HAP-1 (cell line): ENCODE data around the gene ANKRD11.

Source experiments
- DNase-seq, 2 experiments: peaks; one replicate each; pipeline ENCODE4 v3.0.0-alpha.2; 2016 to 2020; ENCODE audit warnings: low spot score in 2 of 2
- H3K27me3 ChIP-seq: fragments of 250-450 bp; sonication (Bioruptor Pico); 2 replicates; pipeline ENCODE4 v1.5.1; 2020; ENCODE audit warnings: low read depth, mild to moderate bottlenecking, moderate library complexity
- H3K36me3 ChIP-seq: fragments of 250-450 bp; sonication (Bioruptor Pico); replicated peaks from 2 replicates; pipeline ENCODE4 v1.5.1; 2020; ENCODE audit warnings: mild to moderate bottlenecking
- H3K4me1 ChIP-seq: fragments of 250-450 bp; sonication (Bioruptor Pico); 2 replicates; pipeline ENCODE4 v1.5.1; 2020; ENCODE audit warnings: mild to moderate bottlenecking
- H3K4me3 ChIP-seq: fragments of 250-450 bp; sonication (Bioruptor Pico); 2 replicates; pipeline ENCODE4 v1.5.1; 2020; ENCODE audit warnings: mild to moderate bottlenecking, moderate library complexity
- H3K9me3 ChIP-seq: fragments of 250-450 bp; sonication (Bioruptor Pico); 2 replicates; pipeline ENCODE4 v1.5.1; 2020; ENCODE audit warnings: mild to moderate bottlenecking, moderate library complexity
- in situ Hi-C: fragments of 300-500 bp; cut with MboI; formaldehyde crosslinking; loops from 3 replicates; pipeline ENCODE4 v1.14.3; 2020; ENCODE audit warnings: low sequenced_read_pairs, inconsistent platforms, mixed read lengths

ANKRD11 gene

DNA sequence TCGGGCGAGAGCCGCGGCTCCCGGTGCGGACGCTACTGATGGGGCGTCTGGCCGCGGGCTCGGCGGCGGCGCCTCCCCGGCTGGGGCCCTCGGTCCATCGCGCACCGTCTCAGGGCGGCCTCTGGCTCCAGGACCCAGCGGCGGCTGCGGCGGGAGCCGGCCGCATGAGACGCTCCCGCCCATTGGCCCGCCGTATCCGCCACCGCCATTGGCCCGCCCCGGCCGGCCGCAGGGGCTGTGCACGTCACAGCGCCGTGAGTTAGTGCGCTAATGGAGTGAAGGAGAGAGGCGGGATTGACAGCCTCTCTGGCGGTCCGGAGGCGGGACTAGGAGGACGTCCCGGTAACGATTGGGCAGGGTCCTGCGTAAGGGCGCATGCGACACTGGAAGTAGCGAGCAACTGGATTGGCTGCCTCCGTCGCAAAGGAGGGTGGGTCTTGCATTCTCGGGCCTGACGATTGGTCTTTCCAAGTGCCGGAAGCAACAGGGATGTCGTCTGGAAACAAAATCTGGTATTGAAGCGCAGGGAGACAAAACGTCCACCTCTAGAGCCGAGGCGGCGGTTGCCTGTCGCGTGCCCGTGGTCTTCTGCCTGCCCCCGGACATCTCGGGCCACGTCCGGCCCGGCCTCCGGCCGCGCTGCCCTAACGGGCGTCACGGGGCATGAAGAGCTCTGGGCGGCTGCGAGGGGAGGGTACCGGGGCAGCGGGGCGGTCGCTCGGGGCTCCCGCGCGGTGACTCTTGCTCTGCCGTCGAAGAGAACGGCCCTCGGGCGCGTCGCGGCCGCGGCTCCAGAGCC is at the start of gene ANKRD11:
TSS of gene ANKRD11 (minus strand) at position 123 of the 799 bp plus-strand sequence. CDS start 173,542 bp downstream, outside the sequence.
- Histone ChIP-seq H3K36me3 (peaks cover 11% of the 10 kb centered on the region), H3K9me3 (no peaks in the 10 kb centered on the region), H3K4me3 (peak within 1 kb of the TSS; percentile 72), H3K27me3 (no peaks in the 10 kb centered on the region), H3K4me1 (peaks cover 32% of the 10 kb centered on the region)
- in situ Hi-C loops: no loop called here
- peak; percentile 99 for DNase-seq

- in situ Hi-C loops: loop anchor here (25.0 kb wide), 1 partner anchor 99 kb away; no protein-coding TSS in a partner anchor
- peaks cover 36% of the 10 kb centered on the region for H3K36me3 ChIP-seq
- no peak for DNase-seq
- H3K27me3 ChIP-seq: no peaks in the 10 kb centered on the region
- H3K9me3 ChIP-seq: no peaks in the 10 kb centered on the region
- no peak overlapping the region for H3K4me3 ChIP-seq
- no peaks in the 10 kb centered on the region for H3K4me1 ChIP-seq
Observed at GRCh38 chr16:89538286-89538685, 47.9 kb upstream of the ANKRD11 start.

GRCh38 chr16:89537549-89537925 is 47.2 kb upstream of the ANKRD11 start:
- Histone ChIP-seq H3K9me3 (no peaks in the 10 kb centered on the region), H3K36me3 (peaks cover 39% of the 10 kb centered on the region), H3K4me1 (no peaks in the 10 kb centered on the region), H3K27me3 (no peaks in the 10 kb centered on the region), H3K4me3 (no peak overlapping the region)
- in situ Hi-C loops: loop anchor here (25.0 kb wide), 1 partner anchor 100 kb away; no protein-coding TSS in a partner anchor
- DNase-seq: no peak

DNA sequence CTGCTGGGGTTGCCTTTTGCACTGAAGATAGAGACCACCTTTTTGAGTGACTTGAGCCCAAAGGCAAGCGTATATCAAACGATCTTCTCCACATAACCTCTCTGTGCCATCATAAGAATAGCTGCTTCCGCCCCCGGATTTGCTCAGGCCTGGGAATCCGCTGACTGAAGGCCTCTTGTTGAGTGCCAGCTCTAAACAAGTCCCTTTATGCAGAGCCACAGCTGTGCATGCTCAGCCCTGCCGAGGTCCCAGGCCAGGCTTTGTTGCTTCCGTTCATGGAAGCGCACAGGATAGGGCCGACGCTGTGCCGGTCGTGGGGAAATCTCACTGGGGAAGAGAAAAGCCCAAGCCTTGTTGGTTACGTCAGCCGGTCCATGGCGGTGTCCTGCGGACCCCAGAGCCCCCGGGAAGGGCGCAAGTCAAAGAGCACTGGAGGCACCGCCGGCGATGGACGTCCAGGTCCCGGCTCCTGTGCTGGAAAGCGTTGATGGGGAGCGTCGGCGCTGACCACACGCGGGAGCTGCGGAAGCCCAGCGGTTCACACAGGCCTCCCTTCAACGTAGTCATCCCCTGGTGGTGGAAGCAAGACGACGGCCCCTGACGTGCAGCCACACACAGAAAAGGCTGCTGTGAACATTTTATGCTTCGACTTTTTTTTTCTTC is 46.7 kb upstream of the ANKRD11 start:
- no peak overlapping the region for H3K4me3 ChIP-seq
- H3K4me1 ChIP-seq: no peaks in the 10 kb centered on the region
- no peak for DNase-seq
- no peaks in the 10 kb centered on the region for H3K27me3 ChIP-seq
- peaks cover 44% of the 10 kb centered on the region for H3K36me3 ChIP-seq
- in situ Hi-C loops: loop anchor here (25.0 kb wide), 1 partner anchor 100 kb away; no protein-coding TSS in a partner anchor
- H3K9me3 ChIP-seq: no peaks in the 10 kb centered on the region

- H3K9me3 ChIP-seq: no peaks in the 10 kb centered on the region
- H3K4me3 ChIP-seq: no peak overlapping the region
- DNase-seq: no peak
- H3K36me3 ChIP-seq: peaks cover 51% of the 10 kb centered on the region
- H3K4me1 ChIP-seq: no peaks in the 10 kb centered on the region
- H3K27me3 ChIP-seq: no peaks in the 10 kb centered on the region
- in situ Hi-C loops: loop anchor here (25.0 kb wide), 1 partner anchor 101 kb away; no protein-coding TSS in a partner anchor
Observed at GRCh38 chr16:89536371-89536770, 46.0 kb upstream of the ANKRD11 start.

- peaks cover 71% of the 10 kb centered on the region for H3K36me3 ChIP-seq
- DNase-seq: no peak
- H3K9me3 ChIP-seq: no peaks in the 10 kb centered on the region
- H3K4me1 ChIP-seq: no peaks in the 10 kb centered on the region
- in situ Hi-C loops: loop anchor here (25.0 kb wide), 1 partner anchor 103 kb away; no protein-coding TSS in a partner anchor
- no peaks in the 10 kb centered on the region for H3K27me3 ChIP-seq
- no peak overlapping the region for H3K4me3 ChIP-seq
Observed at GRCh38 chr16:89534252-89534756, 43.9 kb upstream of the ANKRD11 start.

GRCh38 chr16:89531821-89532526 is 41.6 kb upstream of the ANKRD11 start:
- Histone ChIP-seq H3K36me3 (peaks cover 77% of the 10 kb centered on the region), H3K27me3 (no peaks in the 10 kb centered on the region), H3K4me1 (no peaks in the 10 kb centered on the region), H3K4me3 (no peak overlapping the region), H3K9me3 (no peaks in the 10 kb centered on the region)
- in situ Hi-C loops: loop anchor here (25.0 kb wide), 1 partner anchor 105 kb away; no protein-coding TSS in a partner anchor
- DNase-seq: no peak

GRCh38 chr16:89530401-89531381 is 40.3 kb upstream of the ANKRD11 start:
- in situ Hi-C loops: loop anchor here (25.0 kb wide), 1 partner anchor 107 kb away; no protein-coding TSS in a partner anchor
- peaks cover 82% of the 10 kb centered on the region for H3K36me3 ChIP-seq

DNA sequence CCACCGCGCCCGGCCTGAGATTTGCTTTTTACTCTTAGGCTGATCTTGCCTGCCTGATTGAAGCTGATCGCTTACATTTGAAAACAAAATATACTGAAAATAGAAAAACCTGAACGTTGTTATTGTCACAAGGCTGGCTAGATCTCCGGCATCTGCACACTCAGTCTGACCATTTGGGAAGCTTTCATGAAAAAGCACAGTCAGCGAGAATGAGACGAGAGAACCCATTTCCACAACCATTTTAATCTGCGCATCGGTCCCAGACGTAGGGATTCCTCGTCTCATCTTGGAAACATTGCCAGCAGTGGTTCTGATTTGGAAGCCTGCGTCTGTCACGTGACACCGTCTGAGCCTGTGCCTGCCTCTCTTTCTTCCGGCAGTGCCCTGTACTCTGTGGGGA is 38.7 kb upstream of the ANKRD11 start:
- peaks cover 82% of the 10 kb centered on the region for H3K36me3 ChIP-seq
- in situ Hi-C loops: loop anchor here (25.0 kb wide), 1 partner anchor 108 kb away; no protein-coding TSS in a partner anchor
- H3K4me3 ChIP-seq: no peak overlapping the region
- H3K9me3 ChIP-seq: no peaks in the 10 kb centered on the region
- no peaks in the 10 kb centered on the region for H3K27me3 ChIP-seq
- no peak for DNase-seq
- no peaks in the 10 kb centered on the region for H3K4me1 ChIP-seq

More at GRCh38 chr16:89530401-89531381, 40.3 kb upstream of the ANKRD11 start:
- Histone ChIP-seq H3K4me3 (no peak overlapping the region), H3K4me1 (no peaks in the 10 kb centered on the region), H3K27me3 (no peaks in the 10 kb centered on the region), H3K9me3 (no peaks in the 10 kb centered on the region)
- DNase-seq: no peak

GRCh38 chr16:89525146-89525913 is 35.0 kb upstream of the ANKRD11 start:
- in situ Hi-C loops: loop anchor here (25.0 kb wide), 1 partner anchor 112 kb away; no protein-coding TSS in a partner anchor
- DNase-seq: no peak

DNA sequence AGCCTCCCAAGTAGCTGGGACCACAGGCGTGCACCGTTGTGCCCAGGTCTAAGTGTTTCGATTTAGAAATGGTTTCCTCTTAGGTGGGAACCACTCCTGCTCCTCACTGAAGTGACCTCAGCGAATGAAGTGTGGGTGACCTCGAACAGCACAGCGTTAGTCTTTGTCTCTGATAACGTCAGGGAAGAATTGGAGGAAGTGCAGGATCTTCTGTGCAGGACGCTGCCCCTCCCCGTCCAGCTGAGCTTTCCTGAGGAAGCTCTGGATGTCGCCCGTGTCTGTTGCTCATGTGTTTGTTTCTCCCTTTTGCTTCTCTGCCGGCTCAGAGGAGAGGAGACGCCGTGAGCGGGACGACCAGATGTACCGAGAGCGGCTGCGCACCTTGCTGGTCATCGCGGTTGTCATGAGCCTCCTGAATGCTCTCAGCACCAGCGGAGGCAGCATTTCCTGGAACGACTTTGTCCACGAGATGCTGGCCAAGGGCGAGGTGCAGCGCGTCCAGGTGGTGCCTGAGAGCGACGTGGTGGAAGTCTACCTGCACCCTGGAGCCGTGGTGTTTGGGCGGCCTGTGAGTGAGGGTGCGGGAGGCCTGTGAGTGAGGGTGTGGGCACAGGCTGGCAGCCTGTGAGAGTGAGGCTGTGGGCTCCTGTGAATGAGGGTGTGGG is 33.5 kb upstream of the ANKRD11 start:
- H3K9me3 ChIP-seq: no peaks in the 10 kb centered on the region
- DNase-seq: no peak
- in situ Hi-C loops: no loop called here
- H3K27me3 ChIP-seq: no peaks in the 10 kb centered on the region
- H3K4me3 ChIP-seq: no peak overlapping the region
- H3K36me3 ChIP-seq: peaks cover 82% of the 10 kb centered on the region
- H3K4me1 ChIP-seq: no peaks in the 10 kb centered on the region

More at GRCh38 chr16:89525146-89525913, 35.0 kb upstream of the ANKRD11 start:
- no peaks in the 10 kb centered on the region for H3K9me3 ChIP-seq
- H3K4me1 ChIP-seq: no peaks in the 10 kb centered on the region
- no peak overlapping the region for H3K4me3 ChIP-seq
- H3K27me3 ChIP-seq: no peaks in the 10 kb centered on the region
- H3K36me3 ChIP-seq: peaks cover 84% of the 10 kb centered on the region
